Measurements from ENCODE around the gene CD40.

Gene CD40

GRCh38 chr20:46123482-46124245 is 5.5 kb downstream of the CD40 start:
- DNase-seq, result no peak

GRCh38 chr20:46126440-46127056 is 8.4 kb downstream of the CD40 start:
- DNase-seq, result no peak

- no peak for DNase-seq
Observed at GRCh38 chr20:46127396-46128010, 9.4 kb downstream of the CD40 start.

DNA sequence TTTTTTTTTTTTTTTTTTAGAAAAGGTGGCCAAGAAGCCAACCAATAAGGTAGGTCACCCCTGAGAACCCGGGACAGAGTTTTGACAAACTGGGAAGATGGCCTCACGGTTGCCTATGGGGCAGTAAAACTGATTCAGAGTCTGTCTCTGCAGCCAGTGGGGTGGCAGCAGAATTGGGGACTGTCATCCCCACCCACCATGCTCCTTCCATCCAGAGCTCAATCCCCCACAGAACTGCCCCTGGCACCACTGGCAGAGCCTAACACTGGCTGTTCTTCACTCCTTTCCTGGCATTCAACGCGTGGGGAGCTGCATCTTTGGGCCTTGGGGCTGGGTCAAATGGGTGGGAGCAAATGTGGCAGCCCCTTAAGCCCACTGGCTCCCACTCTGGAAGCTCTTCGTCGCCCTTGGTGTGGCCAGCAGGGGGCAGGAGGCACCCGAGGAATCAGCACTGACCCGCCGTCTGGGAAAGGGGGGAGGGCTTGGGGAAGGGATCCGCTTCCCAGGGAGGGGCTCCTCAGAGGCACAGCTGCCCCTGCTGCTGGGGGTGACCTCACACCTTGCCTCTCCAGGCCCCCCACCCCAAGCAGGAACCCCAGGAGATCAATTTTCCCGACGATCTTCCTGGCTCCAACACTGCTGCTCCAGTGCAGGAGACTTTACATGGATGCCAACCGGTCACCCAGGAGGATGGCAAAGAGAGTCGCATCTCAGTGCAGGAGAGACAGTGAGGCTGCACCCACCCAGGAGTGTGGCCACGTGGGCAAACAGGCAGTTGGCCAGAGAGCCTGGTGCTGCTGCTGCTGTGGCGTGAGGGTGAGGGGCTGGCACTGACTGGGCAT is 10.4 kb downstream of the CD40 start:
- DNase-seq, result peak; percentile 35

DNA sequence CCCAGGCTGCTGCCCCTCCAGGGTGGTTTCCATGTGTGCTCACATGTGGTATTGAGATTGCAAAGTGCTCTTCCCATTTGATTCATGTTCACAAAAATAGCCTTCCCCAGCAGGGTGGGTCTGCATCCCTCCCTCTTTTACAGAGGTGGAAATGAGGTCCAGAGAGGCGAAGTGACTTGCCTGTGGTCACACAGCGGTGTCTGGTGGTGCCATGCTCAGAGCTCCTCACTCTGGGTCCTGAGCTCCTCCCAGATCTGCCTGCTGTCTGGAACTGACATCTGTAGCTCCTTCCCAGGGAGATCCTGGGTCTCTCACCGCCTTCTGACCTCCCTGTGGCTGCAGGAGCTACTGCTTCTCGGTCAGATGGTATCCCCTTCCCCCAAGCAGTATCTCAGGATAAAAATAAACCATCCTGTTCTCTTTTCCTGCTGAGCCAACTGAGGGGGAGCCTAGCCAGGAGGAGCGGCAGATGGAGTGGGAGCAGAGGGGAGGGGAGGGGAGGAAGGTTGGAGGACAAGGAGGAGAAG is 11.9 kb downstream of the CD40 start:
- peak; percentile 79 for DNase-seq

DNA sequence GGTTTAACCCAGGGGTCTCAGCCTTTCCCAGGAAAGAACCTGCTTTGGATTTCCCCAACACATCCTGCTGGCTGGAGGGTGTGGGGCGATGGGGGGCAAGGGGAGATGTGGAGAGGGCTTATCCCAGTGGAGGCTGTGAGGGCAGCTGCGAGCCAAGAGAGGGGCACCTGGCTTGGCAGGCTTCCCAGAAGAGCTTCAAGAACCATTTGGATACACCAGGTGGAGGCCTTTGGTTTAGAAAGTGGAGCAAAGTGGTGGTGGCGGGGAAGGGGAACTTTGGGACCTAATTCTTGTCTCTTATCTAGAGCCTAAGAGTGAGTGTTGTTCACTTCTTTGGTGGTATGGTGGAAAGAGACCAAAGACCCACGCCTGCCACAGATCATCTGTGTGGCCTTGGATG is 12.4 kb downstream of the CD40 start:
- DNase-seq, result peak; percentile 37

- no peak for DNase-seq
Observed at GRCh38 chr20:46131396-46131795, 13.3 kb downstream of the CD40 start.

DNA sequence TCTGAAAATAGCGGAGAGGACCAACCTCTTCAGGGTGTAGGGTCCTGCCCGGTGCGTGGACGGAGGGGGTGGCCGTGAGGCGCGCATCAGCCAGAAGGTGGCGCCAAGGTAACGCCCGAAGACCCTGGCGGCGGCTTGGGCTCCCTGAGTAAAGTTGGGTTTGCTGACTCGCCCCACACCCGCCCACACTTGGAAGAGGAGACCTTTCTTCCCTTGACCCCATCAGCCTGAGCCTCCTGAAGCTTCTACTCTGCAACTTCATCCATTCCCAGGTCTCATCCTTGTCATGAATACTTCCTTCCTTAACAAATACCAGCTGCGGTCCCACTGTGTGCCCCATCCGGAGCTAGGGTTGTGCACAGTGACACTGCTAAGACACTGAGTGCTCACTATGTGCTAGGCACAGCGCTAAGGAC is 14.6 kb downstream of the CD40 start:
- DNase-seq, result peak; percentile 38

GRCh38 chr20:46133886-46134654 is 16.0 kb downstream of the CD40 start:
- no peak for DNase-seq

GRCh38 chr20:46134716-46135115 is 16.6 kb downstream of the CD40 start:
- no peak for DNase-seq

GRCh38 chr20:46135856-46136633 is 17.9 kb downstream of the CD40 start:
- DNase-seq, result no peak

DNA sequence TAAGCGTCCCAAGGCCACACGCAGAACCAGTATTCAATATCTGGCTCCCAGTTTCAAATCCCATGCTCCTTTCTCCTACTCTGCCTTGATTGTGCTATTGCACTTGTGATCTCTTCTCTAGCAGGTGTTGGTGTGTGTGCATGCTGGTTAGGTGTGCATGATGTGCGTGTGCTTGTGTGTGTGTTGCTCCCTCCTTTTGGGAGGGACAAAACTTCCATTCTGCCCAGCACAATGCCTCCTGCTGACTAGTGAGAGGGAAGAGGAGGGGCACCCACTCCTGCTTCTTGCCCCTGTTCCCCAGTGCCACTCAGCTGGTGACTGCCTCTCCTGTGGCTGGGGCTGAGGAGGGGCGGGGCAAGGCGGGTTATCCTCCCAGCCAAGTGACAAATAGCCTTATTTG is 19.7 kb downstream of the CD40 start:
- DNase-seq, result no peak

GRCh38 chr20:46139266-46139889 is 21.3 kb downstream of the CD40 start:
- DNase-seq, result no peak

GRCh38 chr20:46139908-46140482 is 21.9 kb downstream of the CD40 start:
- DNase-seq, result no peak

GRCh38 chr20:46142124-46142523 is 24.0 kb downstream of the CD40 start:
- no peak for DNase-seq

GRCh38 chr20:46144432-46145025 is 26.4 kb downstream of the CD40 start:
- no peak for DNase-seq

GRCh38 chr20:46145713-46146112 is 27.6 kb downstream of the CD40 start:
- peak; percentile 92 for DNase-seq

DNA sequence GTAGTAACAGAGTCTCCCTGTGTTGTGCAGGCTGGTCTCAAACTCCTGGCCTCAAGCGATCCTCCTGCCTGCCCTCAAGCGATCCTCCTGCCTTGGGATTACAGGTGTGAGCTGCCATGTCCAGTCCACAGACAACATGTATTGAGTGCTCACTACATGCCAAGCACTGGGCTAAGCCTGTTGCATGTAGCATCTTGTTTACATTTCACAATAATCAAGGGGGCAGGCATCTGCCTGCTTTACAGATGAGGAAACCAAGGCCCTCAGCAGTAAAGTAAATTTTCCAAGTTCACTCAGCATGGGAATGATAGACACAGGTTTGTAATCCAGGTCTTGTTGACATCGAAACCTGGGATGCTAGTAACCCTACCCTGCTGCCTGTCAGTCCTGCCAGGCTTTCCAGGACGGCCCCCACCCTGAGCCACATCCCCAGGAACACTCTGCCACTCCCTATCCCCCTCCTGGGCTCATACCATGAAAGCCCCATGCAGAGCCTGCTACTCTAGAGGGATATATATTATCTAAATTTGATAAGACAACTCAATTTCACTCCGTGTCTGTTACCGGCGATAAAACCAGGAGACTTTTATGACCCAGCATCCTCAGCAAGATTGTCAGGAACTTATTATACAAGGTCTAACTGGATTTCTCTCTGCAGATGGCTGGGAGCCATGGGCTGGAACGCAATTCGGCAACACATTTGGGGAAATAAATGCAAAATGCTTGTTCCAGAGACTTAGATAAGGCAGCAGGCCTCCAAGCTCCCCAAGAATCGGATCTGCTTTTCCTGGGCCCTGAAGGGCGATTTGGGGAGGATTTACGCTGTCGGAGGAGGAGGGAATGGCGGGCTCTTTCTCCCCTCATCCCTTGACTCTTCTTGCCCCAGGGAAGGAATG is 30.4 kb downstream of the CD40 start:
- DNase-seq, result no peak

DNA sequence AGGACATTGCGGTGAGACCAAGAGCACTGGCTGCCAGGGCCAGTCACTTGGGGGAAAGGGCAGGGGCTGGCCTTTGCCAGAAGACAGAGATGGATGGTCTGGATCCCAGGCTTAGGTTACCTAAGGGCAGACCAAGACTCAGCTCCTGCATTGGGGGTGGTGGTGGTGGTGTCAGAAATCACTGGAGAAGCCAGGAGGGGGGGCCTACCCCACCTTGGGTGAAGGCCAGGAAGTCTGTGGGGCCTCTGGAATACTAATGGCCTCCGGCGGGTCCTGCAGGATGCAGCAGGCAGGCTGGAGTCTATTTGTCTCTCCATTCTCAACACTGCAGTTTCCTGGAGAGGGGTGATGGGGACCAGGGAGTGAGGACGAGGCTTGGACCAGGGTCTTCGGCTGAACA is 32.8 kb downstream of the CD40 start:
- no peak for DNase-seq

Data from NCI-H1694 treated with DMSO at 0.1 percent for 48 hours (cell line).